Cardiac fibroblast (primary cell): Measurements from ENCODE around the gene POLD3.
A peak's percentile ranks its signal among the peaks of the same experiment; 100 is the strongest.

ENCODE experiments used
- DNase-seq, 2 donors: peaks; one replicate each; pipeline versions ENCODE4 v3.0.0 to v3.0.0-alpha.2; 2010; ENCODE audit warnings: low read depth in 2 of 2
- H3K4me3 ChIP-seq, 2 donors: replicated peaks in 1 of 2; 1 replicate in 1 of 2; 2 replicates in 1 of 2; pipeline ENCODE4 v1.5.1; 2011; ENCODE audit warnings: low read depth in 2 of 2, low read length in 2 of 2, mild to moderate bottlenecking in 2 of 2, moderate library complexity in 1 of 2
- TF ChIP-seq, protein P1 (sequence below): IDR thresholded peaks from one replicate; pipeline ENCODE4 v1.5.1; 2011; ENCODE audit warnings: low read depth, mild to moderate bottlenecking, low read length, inconsistent platforms

Gene POLD3

DNA sequence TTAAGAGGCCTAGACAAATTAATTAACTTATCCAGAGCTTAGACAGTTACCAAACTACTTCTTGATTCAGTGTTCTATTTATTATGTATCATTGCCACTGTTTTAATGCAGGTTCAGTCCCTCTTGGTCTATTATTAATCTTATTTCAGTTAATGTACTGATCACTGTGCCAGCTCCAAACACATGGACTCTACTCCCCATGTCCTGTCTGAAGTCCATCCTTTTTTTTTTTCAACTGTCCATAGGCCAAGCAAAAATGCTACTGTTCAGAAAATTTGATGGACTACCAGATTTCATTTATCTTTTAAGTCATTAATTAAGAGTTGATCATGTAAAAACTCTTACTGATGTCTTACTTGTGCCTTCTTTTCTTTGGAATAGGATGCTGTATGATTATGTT, 11.9 kb downstream of the POLD3 start:
- DNase-seq, result no peak
- TF ChIP-seq, protein P1, sequence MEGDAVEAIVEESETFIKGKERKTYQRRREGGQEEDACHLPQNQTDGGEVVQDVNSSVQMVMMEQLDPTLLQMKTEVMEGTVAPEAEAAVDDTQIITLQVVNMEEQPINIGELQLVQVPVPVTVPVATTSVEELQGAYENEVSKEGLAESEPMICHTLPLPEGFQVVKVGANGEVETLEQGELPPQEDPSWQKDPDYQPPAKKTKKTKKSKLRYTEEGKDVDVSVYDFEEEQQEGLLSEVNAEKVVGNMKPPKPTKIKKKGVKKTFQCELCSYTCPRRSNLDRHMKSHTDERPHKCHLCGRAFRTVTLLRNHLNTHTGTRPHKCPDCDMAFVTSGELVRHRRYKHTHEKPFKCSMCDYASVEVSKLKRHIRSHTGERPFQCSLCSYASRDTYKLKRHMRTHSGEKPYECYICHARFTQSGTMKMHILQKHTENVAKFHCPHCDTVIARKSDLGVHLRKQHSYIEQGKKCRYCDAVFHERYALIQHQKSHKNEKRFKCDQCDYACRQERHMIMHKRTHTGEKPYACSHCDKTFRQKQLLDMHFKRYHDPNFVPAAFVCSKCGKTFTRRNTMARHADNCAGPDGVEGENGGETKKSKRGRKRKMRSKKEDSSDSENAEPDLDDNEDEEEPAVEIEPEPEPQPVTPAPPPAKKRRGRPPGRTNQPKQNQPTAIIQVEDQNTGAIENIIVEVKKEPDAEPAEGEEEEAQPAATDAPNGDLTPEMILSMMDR, result no peak
- no peak overlapping the region for H3K4me3 ChIP-seq

DNA sequence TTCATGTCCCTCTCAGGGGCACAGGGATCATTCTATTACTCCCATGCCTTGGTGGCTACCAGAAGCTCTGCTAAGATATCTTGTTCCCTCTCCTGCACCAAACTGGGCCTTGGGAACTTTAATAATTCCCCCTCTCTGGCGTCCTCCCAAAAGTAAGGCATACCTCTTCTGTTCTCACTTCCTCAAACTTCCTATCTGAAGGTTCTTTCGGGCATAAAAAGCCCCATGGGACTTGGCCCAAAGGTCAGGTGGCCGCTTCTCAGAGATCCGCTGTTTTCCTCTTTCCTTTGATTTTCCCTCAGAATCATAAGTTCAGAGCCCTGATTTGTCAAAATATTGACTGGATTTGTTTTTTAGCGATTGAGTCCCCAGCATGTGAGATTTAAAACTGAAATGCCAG, 13.0 kb downstream of the POLD3 start:
- no peak overlapping the region for H3K4me3 ChIP-seq
- no peak for DNase-seq
- TF ChIP-seq, protein P1, result no peak

DNA sequence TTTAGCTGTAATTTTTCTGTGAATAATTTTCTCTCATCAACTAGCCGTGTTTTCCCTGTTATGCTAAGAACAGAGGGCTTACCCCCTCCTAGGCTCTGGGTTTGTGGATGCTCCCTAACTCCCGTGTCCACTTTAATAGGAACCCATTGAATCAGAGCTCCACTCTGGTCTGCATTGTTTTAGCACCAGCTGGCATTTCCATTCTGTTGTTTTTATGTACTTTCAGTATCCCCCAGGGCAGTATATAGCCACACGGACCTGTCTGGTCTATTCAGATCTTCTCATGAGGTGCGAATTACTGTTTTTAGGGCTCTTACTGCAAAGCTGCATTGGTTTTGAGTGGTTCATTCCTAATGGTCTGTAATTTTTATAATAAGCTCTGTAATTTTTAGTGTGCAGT, 16.0 kb downstream of the POLD3 start:
- no peak for DNase-seq
- no peak overlapping the region for H3K4me3 ChIP-seq
- TF ChIP-seq, protein P1, result no peak

DNA sequence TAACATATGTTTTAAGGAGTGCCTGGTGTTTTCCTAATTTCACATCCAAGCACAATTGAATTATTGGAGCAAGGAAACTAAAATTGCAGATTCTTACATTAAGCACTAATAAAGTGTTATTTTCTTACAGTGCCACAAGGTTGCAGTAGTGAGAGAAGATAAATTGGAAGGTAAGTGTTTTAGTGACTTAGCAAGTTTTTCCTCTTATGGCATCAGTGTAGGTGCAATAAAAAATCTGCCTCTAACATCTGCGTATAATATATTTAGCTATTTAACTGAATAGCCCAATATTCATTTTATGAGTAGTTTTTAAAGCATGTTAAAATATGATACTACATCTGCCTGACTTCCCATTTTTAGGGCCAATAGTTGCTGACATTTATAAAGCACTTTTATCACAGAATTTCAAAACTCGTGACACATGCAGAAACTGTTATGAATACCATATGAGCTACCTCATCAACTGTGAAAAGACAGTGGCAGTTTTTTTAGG, 19.0 kb downstream of the POLD3 start:
- TF ChIP-seq, protein P1, result peak; percentile 43
- DNase-seq, result peak; percentile 84 to 87
- H3K4me3 ChIP-seq, result no peak overlapping the region

DNA sequence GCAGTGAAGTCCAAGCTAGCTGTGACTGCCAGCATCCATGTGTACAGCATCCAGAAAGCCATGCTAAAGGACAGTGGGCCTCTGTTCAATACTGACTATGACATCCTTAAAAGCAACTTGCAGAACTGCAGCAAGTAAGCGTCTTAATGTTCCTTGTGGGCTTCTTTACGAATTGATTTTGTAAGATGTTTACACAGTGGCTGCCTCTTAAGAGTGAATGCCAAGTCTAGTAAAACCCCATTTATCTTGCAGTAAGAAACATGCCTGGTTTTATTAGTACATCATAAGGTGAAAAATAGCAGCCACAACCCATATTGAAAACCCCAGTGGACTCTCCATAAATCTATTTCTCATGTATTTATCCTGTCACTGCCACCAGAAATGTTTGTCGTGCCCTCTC, 20.5 kb downstream of the POLD3 start:
- TF ChIP-seq, protein P1, result no peak
- H3K4me3 ChIP-seq, result no peak overlapping the region
- DNase-seq, result no peak

DNA sequence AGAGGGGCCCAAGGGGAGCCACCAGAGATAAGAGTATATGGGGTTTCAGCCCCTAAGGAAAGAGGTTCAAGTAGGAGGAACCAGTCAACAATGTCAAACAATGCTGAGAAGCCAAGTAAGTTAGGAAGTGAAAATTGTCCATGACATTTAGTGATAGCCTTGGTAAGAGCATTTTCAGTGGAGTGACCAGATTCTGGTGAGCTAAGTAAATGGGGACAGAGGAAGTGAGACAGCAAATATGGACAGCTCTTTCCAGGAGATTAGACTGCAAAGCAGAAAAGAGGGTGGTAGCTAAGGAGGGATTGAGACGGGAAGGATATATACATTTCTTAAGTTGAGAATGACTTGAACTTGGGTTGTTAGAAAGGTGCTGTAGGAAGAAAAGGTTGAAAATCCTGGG, 22.9 kb downstream of the POLD3 start:
- H3K4me3 ChIP-seq, result no peak overlapping the region
- TF ChIP-seq, protein P1, result no peak
- no peak for DNase-seq

DNA sequence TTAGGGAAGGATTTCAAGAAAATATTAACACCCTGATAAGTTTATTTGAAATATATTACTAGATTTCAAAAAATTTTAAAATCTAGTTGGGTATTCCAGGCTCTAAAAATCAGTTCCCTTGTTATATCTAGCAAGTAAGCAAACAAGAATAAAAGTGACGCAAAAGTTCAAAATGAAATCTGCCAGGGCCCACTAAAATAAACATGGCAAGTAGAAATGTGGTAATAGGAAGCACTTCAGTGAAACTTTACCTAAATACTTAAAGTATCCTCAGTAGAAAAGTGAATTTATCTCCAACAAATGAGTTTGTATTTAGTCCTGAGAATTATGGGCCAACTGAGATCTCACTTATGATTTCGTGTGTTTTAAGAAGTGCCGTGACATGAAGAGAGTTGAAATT, 23.6 kb downstream of the POLD3 start:
- TF ChIP-seq, protein P1, result no peak
- H3K4me3 ChIP-seq, result no peak overlapping the region
- no peak for DNase-seq
